GM19372 (cell line): ENCODE measurements around the gene ADGRG1.
"Not testable (repeated sequence)": the region's sequence is repeated elsewhere in the genome, so short reads cannot be mapped to it uniquely, and the experiment has no call there.

Experiments used
- ATAC-seq: cut with Tn5 transposase; IDR thresholded peaks from one replicate; pipeline ENCODE4 v1.9.1; 2021; ENCODE audit warnings: mild to moderate bottlenecking, low read depth, moderate library complexity; ENCODE audit not compliant: unreplicated experiment

ADGRG1 gene

DNA sequence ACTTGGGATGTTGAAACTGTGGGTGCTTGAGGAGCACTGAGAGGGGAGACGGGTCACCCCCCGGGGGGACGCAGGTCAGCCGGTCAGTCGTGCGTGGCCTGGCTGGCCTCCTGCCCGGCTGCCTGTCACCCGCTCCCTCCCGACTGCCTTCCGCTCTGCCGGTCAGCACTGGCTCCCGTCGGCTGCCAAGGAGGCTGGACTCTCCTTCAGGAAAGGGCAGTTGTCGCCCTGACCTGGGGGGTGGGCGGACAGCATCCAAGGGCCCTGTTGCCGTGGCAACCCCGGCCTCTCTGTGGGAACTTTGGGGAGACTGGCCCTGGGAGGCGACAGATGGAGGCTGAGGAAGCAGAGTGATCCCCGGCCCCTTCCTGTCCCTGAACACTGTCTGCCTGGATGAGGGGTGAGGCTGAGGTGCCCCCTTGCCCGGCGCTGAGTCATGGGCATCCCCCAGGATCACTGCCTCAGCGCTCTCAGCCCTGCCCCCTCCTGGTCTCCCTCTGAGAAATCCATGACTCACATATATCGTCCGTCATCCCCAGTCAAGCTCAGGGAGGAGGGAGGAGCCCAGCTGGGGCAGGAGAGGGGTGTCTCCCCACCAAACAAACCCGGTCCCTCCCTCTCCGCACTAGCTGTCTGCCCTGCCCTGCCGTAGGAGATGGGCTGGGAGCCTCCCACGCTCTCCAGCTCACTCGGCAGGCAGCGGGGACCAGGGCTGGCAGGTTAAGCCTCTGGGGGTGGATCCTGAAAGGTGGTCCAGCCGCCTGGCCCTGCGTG lies at the start of gene ADGRG1:
Gene ADGRG1 (plus strand): TSS at position 623 of the 774 bp plus-strand sequence. CDS start 21,658 bp downstream, outside the sequence.
- no peak for ATAC-seq

DNA sequence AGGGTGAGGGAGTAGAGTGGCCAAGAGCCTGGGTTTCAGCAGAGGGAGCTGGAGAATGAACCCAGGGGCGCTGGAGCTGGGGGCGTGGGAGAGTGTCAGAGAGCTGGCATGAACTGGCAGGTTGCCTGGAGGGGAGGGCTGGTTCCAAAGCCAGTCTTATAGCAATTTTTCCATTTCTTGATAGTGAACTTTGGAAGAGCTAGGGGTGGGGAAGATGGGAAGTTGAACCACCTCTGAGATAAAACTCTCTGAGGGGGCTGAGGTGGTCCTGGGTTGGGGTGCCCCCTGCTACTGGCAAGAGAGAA lies 49.1 kb upstream of the ADGRG1 start:
- no peak for ATAC-seq

DNA sequence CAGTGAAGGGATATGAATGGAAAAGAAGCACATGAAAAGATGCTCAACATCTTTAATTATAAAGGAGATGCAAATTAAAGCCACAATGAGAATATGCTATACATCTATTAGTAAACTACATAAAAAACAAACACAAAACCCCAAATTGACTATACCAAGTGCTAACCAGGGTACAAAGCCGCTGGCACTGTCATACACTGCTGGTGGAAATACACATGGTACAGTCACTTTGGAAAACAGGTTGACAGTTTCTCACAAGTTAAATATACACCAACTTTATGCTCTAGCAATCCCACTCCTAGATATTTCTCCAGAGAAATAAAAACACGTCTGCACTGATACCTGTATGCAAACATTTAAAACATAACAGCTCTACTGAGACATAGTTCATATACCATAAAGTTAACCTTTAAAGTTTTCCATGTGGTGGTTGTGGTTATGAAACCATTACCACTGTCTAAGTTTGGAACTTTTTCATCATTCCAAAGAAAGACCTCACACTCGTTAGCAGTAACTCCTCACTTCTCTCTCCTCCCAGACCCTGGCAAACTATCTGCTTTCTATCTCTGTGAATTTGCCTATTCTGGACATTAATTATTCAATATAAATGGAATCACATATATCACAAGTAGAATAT lies 43.3 kb upstream of the ADGRG1 start:
- no peak for ATAC-seq

DNA sequence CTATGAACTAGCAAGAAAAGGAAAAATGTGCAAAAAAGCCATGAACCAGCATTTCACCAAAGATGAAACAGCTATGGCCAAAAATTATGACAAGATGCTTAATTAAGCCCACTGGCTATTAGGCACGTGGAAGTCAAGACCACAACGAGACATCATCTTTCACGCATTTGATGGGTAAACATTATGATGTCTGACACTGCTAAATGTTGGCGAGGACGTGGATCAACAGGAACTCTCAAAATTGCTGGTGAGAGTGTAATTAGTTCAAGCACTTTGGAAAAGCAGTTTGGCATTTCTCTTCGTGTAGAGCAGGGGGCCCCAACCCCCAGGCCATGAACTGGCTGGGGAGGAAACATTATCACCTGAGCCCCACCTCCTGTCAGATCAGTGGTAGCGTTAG lies 39.6 kb upstream of the ADGRG1 start:
- no peak for ATAC-seq

DNA sequence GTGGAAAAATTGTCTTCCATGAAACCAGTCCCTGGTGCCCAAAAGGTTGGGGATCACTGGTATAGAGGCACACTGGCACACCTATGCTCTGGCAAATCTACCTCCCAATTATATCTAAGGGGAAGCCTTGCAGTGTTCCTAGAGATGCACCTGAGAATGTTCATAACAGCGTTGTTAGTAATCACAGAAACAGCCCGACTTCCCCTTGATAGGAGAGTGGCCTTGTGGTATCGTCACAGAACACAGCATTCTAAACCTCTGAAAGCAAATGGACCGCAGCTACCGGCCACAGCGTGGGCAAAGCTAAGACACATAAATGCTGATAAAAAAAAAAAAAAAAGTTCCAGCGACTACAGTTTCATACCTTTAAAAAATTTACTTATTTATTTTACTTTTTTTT lies 39.1 kb upstream of the ADGRG1 start:
- no peak for ATAC-seq

DNA sequence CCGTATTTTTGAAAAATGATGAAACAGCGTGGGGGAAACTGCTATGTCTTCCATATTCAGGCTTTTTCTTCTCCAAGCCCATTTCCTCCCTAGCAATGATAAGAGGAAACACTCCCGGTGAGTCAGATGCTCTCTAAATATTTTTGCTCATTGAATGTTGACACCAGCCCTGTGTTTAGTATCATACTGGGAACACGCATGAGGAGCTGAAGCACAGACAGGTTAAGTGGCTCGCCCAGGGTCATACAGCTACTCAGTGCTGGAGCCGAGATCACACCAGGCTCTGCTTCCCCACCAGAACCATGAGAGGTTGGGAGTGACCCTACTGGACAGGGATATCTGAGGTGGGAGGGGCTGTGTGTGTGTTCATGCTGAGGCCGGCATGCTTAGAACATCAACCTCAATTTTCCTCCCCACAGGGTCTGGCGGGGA lies 37.8 kb upstream of the ADGRG1 start:
- ATAC-seq, result no peak

DNA sequence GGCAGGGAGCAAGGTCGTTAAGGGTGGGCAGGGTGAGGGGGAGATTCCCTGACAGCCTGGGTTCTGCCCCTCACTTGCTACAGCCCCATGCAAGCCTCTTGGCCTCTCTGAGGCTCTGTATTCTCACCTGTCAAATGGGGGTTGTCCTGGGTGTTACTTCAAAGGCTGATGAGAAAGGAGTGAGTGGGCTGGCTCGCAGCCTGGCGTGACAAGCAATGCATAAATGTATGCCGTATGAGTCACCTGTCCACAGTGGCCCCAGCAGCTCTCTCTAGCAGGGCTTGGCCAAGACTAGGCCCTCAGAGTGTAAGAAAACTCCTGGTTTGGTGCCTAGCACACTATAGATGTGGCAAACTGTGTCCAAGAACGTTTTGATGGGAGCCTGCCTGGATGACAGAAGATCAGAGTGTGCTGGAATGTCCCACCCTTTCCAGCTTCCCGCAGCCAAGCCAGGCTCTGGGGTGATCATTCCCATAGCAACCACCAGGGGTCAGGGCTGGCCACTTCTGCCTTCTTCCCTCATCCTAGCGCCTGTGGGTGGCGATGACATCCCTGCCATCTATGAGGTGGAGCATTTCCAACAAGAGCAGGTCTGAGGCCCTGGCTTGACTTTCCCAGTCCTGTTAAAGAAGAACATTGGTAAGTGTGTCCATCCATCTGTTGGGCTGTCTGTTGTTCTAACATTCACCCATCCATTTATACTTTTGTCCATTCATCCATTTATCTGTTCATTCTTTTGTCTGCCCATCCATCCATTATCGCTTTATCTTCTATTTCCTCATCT lies 37.2 kb upstream of the ADGRG1 start:
- ATAC-seq, result peak; percentile 76

DNA sequence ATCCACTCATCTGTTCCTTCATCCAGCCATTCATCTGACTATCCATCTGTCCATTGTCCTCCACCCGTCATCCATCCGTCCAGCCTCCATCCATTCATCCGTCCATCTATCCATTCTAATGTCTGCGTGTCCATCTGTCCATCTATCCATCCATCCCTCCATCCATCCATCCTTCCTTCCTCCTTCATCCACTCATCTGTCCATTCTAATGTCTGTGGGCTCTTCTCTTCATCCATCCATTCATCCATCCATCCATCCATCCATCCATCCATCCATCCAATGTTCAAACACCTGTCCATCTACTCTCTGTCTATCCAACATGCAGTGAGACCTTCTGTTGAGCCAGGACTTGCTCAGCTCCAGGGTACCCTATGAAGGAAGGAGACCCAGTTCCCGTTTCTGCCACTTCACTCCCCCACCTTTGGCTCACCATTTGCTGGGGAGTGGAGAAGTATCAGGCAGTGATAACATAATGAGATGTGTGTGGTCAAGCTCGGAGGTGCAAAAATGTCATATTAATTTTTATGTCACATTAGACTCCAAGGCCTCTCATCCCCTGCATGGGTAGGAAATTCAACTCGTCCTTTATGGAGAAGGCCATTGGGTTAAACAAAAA lies 36.5 kb upstream of the ADGRG1 start:
- no peak for ATAC-seq

DNA sequence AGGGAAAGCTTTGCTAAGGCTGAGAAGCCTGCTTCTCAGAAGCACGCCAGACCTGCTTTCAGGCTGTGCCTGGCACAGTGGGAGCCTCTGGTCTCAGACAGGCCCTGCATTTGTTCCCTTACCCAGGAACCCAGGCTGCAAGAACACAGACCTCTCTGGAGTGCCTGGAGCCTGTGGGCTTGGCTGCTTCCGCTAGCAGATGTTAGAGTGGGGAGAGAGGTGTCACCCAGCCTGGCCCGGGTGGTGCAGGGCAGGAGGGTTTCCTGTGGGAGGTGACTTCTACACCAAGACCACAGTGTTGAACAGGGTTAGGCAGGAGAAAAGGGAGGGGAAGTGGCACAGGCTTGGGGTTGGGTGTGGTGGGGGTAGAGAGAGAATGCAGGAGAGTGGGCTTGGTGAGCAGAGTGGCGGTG lies 35.8 kb upstream of the ADGRG1 start:
- no peak for ATAC-seq

DNA sequence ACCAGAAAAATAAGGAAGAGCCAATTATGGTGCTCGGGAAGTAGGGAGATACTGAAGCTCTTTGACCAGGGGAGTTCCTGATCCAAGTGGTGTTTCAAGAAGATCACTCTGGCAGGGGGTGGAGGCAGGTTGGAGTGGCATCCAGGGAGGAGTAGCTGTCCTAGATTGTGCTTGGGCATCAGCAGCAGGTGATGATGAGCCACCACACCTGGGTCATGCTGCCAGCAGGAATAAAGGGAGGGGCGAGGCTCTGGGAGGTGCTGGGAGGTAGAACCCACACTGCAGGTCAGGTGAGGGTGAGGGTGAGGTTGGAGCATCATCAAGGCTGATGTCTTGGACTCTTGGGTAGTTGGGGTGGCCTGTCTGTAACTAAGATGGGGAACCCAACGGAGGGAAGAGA lies 35.4 kb upstream of the ADGRG1 start:
- ATAC-seq, result no peak

DNA sequence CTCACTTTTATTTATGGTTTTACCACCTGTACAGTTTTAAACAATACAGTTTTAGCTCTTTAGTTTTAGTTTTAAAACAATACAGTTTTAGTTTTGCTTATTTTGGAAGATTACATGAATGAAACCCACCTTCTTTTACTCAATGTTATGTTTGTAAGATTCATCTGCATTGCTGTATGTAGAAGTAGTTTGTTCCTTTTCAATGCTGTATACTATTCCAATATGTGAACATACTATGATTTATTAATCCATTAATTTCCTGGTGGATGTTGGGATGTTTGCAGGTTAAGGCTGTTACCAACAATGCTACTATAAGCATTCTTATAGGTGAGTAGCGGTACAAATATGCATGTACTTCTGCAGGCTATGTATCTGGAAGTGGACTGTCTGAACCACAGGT lies 34.4 kb upstream of the ADGRG1 start:
- ATAC-seq, result no peak

DNA sequence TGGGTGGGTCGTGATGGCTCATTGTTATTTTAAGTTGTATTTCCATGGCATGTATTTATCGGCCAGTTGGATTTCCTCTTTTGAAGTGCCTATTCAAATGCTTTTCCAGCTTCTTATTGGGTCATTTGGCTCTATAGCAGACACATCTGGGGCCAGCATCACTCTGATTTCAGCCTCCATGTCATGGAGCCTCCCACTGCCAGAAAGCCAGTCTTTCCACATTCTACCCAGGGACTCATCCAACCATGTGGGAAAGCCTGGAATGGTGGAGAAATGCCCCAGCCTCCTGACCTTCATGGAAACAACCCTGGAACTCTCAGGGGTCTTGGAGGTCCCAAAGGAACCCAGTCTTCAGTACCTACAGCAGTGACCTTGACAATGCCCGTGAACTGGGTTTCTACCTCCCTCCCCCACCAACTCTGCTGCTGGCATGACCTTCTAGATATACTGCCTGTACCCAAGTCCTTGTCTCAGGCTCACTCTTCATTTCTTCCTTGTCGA lies 33.8 kb upstream of the ADGRG1 start:
- ATAC-seq, result no peak

DNA sequence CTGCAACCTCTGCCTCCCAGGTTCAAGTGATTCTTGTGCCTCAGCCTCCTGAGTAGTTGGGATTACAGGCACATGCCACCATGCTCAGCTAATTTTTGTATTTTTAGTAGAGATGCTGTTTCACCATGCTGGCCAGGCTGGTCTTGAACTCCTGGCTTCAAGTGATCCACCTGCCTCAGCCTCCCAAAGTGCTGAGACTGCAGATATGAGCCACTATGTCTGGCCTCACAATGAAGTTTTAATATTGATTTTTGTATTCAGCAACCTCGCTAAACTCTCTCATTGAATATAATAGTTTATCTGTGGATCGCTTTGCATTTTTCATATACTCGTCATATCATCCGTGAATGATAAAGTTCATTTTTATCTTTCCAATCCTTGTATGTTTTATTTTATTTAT lies 32.2 kb upstream of the ADGRG1 start:
- not testable (repeated sequence) for ATAC-seq

DNA sequence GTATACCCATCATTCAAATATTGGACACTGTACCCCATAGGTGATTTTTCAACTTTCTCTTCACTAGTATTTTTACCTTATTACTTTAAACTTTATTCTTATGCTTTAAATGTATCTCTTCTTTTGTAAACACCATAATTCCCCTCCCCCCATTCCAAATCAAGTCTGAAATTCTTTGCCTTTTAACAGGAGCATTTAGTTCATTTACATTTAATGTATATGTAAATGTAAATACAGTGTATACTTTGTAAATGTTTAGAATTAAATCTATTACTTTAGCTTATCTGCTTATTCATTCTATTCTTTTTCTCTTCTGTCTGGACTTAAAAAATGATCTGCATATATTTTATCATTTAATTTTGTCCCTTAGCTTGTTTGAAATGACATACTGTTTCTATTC lies 30.0 kb upstream of the ADGRG1 start:
- no peak for ATAC-seq

DNA sequence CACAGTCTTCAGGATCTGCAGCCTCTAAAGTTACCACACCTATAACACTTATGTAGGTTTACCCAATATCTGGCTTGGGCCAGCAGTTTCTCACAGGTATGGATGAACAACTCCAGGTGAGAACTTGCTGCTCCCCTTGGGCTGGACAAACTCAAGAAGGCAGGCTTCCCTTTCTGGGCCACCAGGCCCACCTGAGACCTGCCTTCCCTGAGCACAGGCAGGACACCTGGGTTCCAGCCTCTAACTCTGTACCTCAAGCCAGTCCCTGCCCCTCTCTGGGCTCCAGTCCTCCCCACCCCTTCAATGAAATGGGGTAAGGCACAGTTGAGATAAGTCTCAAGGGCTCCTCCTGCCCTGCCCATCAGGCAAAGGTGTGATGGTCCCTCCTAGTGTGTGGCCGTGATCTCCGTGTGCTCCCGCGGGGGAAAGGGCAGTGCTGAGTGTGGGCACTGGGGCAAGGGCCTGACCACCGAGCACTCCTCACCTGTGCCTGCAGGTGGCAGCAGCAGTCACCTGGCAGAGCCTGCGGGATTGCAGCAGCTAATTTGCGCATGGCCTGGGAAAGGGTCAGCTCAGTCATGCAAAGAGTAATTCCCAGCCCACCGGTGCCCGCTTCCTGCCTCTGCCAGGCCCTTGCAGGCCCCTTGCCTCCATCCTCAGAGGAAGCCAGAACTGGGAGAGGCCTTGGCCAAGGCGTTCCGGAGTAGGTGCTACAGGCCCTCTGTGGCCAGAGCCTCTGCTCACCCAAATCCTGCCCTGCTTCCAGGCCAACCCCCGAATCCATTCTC lies 28.2 kb upstream of the ADGRG1 start:
- no peak for ATAC-seq

DNA sequence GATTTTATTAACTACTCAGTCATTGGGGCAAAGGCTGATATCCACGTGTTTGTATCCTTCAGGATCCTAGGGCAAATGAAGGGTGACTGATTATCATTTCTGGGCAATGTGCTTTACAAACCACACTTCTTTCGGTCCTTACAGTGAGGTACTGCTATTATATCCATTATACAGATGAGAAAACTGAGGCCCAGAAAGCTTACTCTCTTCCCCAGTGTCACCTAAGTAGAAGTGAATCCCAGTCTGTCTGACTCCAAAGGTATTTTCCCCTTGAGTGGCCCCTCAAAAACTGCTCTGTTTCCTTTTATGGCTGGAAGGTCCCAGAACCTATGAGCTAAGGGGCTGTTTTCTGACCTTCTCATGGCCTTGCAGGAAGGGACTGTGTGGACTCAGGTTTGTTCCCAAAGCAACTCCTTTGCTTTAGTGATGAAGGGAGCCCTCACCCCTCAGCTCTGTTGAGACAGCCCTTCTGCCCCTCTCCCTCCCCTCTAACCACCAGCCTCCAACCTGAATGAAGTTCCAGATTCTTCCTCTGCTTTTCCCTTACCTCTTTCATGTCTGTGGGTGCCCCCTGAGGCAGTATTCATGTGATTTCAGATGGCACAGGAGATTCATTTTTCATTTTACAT lies 27.4 kb upstream of the ADGRG1 start:
- ATAC-seq, result no peak

DNA sequence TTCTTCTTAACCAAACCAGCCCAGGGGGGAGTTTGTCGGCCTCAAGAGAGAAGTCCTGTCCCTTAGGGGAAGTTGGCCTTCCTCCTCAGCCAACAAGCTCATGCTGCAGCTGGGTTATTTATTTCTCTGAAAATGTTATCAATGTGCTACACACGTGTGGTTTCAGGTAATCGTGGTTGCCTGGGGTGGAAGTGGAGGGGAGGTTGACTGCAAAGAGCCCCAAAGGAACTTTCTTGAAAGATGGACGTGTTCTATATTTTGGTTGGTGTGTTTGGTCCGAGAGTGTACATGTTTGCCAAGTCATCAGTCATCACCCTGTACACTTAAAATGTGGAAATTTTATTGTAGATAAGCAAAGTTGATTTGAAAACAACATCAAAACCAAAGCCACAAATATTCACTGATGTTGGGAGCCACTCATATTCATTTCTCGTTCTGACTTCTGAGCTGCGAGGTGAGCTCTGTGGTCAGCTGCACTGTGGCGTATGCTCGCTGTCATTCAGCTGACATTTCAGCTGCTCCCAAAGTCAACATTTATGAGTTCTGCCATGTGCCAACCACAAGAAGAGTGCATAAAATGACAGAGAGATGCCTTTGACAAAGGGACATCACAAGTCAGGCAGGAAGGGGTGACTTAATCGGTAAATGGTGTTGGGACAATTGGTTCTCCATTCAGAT lies 26.5 kb upstream of the ADGRG1 start:
- ATAC-seq, result peak; percentile 82

DNA sequence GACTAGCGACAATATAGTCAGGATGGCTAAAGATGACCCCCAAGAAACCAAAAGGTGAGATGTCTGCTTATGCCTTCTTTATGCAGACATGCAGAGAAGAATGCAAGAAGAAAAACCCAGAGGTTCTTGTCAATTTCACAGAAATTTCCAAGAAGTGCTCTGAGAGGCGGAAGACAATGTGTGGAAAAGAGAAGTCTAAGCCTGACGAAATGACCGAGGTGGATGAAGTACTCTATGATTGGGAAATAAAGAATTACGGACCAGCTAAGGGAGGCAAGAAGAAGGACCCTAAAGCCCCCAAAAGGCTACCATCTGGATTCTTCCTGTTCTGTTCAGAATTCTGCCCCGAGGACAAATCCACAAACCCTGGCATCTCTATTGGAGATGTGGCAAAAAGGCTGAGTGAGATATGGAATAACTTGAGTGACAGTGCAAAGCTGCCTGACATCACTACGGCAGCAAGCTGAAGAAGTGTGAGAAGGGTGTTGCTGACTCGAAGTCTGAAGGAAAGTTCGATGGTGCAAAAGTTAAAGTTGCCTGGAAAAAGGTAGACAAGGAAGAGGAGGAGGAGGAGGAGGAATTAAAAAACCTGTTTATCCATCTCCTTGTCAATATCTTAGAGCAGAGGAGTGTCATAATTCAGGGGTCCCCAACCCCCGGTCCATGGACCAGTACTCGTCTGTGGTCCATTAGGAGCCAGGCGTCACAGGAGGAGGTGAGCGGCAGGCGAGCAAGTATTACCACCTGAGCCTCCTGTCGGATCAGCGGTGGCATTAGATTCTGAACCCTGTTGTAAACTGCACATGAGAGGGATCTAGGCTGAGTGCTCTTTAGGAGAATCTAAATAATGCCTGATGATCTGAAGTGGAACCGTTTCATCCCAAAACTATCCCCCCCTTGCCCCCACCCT lies 25.1 kb upstream of the ADGRG1 start:
- ATAC-seq, result no peak
